ENCODE data around the gene TFB2M. TPM values are rescaled to one million over a fixed set of nuclear protein-coding genes. Genes with fewer than 3 reads are reported as not detected.

The TFB2M gene
- total RNA-seq, 1 experiment from 2014 or later, result 27.7 TPM

DNA sequence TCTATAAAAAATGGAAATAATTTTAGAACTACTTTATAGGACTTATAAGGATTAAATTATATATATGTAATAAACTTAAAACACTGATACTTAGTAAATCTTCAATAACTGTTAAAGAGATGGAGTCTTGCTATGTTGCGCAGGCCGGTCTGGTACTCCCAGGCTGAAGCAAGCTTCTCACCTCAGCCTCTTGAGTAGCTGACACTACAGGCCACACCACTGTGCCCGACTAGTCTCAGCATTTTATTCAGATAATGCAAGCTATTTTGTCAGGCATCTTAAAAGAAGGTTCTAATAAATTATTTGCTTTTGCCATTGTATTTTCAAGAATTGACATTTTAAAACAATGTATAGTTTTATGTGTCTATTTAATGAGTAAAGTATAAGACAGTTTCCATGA is 21.0 kb upstream of the TFB2M start:
- H3K18ac ChIP-seq (ENCODE audit: insufficient read length, low read depth, low read length), result no peak overlapping the region
- H4K5ac ChIP-seq (ENCODE audit: insufficient read length, low read depth, low read length), result no peak overlapping the region
- H2BK120ac ChIP-seq (ENCODE audit: low read depth, low read length, poor library complexity, severe bottlenecking), result no peak overlapping the region
- no peak overlapping the region for H3K56ac ChIP-seq (ENCODE audit: insufficient read length, low read depth, low read length)
- no peak overlapping the region for H3T11ph ChIP-seq (ENCODE audit: low read length)
- H2BK15ac ChIP-seq (ENCODE audit: low read depth, low read length), result no peak overlapping the region
- H3K79me1 ChIP-seq (ENCODE audit: insufficient read depth, low read depth, low read length, poor library complexity, severe bottlenecking), result no peaks in the 10 kb centered on the region
- no peaks in the 10 kb centered on the region for H3K27me3 ChIP-seq (ENCODE audit: insufficient read depth, low read length)
- Mint-ChIP-seq H3K36me3 (ENCODE audit: insufficient read depth in 1 of 3, low read depth in 3 of 3) (peaks cover 16 to 24% (median 17%) of the 10 kb centered on the region in 3 experiments), H3K9me3 (peaks cover 7 to 9% of the 10 kb centered on the region in 2 experiments), H3K4me3 (no peak overlapping the region), H3K4me1 (peaks cover 2 to 3% of the 10 kb centered on the region in 2 experiments; a peak in 3 of 4 replicates), H3K27ac (no peak overlapping the region), H3K27me3 (ENCODE audit: low read depth) (no peaks in the 10 kb centered on the region)
- no peak overlapping the region for H4K91ac ChIP-seq (ENCODE audit: insufficient read length, low read depth, low read length)
- H3K4me2 ChIP-seq (ENCODE audit: insufficient read depth, insufficient read length, low read length), result no peak overlapping the region
- no peaks in the 10 kb centered on the region for H3K23me2 ChIP-seq (ENCODE audit: insufficient read length, low read depth, low read length, poor library complexity, severe bottlenecking)
- H3K4ac ChIP-seq (ENCODE audit: low read depth, low read length), result no peak overlapping the region
- H3K4me1 ChIP-seq (ENCODE audit: insufficient read depth, low read length), result no peaks in the 10 kb centered on the region
- no peak overlapping the region for H2AFZ ChIP-seq (ENCODE audit: low read length)
- WGBS (ENCODE audit: extremely low coverage, insufficient read length, low lambda C conversion rate), result no CpG with 5 or more reads among the region's 3 CpGs
- H3K23ac ChIP-seq (ENCODE audit: insufficient read length, low read depth, low read length), result no peak overlapping the region
- no peaks in the 10 kb centered on the region for H3K9me3 ChIP-seq (ENCODE audit: control insufficient read depth, low read depth, low read length)
- H4K8ac ChIP-seq (replicated peaks; ENCODE audit: insufficient read length, low read depth, low read length), result no peak overlapping the region
- no peaks in the 10 kb centered on the region for H4K20me1 ChIP-seq (ENCODE audit: control insufficient read depth, insufficient read depth, insufficient read length)
- H3K27ac ChIP-seq (ENCODE audit: insufficient read length, low read depth, low read length), result no peak overlapping the region
- H2BK5ac ChIP-seq (ENCODE audit: insufficient read length, low read length), result no peak overlapping the region
- TF ChIP-seq, protein P1, sequence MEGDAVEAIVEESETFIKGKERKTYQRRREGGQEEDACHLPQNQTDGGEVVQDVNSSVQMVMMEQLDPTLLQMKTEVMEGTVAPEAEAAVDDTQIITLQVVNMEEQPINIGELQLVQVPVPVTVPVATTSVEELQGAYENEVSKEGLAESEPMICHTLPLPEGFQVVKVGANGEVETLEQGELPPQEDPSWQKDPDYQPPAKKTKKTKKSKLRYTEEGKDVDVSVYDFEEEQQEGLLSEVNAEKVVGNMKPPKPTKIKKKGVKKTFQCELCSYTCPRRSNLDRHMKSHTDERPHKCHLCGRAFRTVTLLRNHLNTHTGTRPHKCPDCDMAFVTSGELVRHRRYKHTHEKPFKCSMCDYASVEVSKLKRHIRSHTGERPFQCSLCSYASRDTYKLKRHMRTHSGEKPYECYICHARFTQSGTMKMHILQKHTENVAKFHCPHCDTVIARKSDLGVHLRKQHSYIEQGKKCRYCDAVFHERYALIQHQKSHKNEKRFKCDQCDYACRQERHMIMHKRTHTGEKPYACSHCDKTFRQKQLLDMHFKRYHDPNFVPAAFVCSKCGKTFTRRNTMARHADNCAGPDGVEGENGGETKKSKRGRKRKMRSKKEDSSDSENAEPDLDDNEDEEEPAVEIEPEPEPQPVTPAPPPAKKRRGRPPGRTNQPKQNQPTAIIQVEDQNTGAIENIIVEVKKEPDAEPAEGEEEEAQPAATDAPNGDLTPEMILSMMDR (conservative IDR thresholded peaks at IDR 0.05), result no peak
- H3K9ac ChIP-seq (ENCODE audit: extremely low read depth, insufficient read length, low read length), result no peak overlapping the region
- H2AK5ac ChIP-seq (ENCODE audit: insufficient read length, low read length), result no peak overlapping the region
- no peak overlapping the region for H3K14ac ChIP-seq (ENCODE audit: insufficient read depth, low read length)
- no peak for DNase-seq
- no peaks in the 10 kb centered on the region; the same call in 1 of the 2 replicates for H3K79me2 ChIP-seq (ENCODE audit: insufficient read depth, low read length)
- H2BK12ac ChIP-seq (ENCODE audit: insufficient read length, low read depth, low read length), result no peak overlapping the region
- no peak overlapping the region for H2BK20ac ChIP-seq (ENCODE audit: low read depth, low read length, poor library complexity, severe bottlenecking)

All from H9 (cell line).